GM18517 (cell line): ENCODE measurements around the gene ATP5ME.
"Not testable (repeated sequence)": the region's sequence is repeated elsewhere in the genome, so short reads cannot be mapped to it uniquely, and the experiment has no call there.

Experiments used
- ATAC-seq: cut with Tn5 transposase; IDR thresholded peaks from one replicate; pipeline ENCODE4 v1.9.1; 2021; ENCODE audit warnings: mild to moderate bottlenecking, moderate library complexity; ENCODE audit not compliant: unreplicated experiment

Gene ATP5ME

DNA sequence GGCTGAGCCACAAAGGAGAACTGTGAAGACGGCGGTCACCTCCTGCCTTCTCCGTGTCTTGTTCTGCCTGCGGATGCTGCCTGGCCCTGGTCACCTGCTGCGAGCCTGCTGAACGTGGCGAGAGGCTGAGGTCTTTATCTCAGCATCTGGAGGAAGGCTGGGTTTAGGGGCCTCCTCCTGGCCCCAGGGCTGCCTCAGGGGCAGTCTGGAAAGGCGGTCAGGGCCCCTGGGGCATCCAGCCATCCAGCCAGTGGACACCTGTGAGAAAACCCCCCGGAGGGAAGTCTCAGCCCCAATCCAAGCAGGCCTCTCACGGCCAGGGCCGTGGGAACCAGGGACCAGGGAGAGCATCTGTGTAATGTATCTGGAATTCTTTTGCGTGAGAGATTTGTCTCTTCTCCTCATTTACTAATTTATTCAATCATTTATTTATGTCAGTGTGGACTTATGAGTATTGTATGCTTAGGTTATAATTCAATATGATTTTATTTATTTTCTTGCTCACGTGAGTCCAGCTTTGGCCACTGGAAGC is 37.4 kb downstream of the ATP5ME start:
- no peak for ATAC-seq

- no peak for ATAC-seq
Observed at GRCh38 chr4:635851-636627, 38.0 kb downstream of the ATP5ME start.

DNA sequence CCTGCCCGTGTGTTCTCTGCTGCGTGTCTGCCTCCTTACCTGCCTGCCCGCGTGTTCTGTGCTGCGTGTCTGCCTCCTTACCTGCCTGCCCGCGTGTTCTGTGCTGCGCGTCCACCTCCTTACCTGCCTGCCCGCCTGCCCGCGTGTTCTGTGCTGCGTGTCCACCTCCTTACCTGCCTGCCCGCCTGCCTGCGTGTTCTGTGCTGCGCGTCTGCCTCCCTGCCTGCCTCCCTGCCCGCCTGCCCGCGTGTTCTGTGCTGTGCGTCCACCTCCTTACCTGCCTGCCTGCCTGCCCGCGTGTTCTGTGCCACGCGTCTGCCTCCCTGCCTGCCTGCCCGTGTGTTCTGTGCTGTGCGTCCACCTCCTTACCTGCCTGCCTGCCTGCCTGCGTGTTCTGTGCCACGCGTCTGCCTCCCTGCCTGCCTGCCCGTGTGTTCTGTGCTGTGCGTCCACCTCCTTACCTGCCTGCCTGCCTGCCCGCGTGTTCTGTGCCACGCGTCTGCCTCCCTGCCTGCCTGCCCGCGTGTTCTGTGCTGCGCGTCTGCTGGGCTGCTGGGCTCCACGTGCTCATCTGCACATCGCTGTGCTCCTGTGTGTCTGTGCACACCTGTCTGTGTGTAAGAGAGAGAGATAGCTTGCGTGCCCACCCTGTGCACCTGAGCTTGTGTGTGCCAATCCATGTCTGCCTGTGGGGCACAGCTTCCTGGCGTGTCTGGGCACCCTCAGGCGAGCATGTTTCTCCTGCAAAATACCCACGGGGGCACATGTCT is 38.8 kb downstream of the ATP5ME start:
- ATAC-seq = not testable (repeated sequence)

- no peak for ATAC-seq
Observed at GRCh38 chr4:634599-634985, 39.5 kb downstream of the ATP5ME start.

DNA sequence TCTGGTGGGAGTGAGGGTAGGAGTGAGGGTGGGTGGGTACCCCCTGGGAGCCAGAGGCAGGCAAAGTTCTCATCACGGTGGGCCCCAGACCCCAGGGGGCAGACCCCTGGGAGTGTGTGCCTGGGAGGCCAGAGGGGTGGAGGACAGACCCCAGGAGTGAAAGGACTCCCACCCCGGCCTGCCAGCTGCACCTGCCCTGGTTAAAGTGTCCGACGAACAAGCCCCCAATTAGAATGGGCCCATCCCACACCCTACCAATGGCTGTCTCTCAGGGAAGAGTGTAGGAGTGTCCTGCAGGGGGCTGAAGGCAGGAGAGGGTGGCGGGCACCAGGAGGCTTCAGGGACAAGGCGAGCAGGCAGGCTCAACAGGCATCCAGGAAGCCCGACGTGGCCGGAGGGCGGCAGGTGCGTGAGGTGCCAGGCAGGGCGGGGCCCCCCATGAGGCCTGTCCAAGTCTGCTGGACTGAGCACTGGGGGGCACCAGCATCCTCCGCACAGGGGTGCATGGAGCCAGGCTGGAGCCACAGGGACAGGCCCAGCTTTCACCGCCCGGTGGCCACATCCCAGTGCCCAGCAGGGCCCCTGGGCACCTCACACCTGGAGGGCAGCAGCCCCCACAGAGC is 40.0 kb downstream of the ATP5ME start:
- ATAC-seq = no peak

DNA sequence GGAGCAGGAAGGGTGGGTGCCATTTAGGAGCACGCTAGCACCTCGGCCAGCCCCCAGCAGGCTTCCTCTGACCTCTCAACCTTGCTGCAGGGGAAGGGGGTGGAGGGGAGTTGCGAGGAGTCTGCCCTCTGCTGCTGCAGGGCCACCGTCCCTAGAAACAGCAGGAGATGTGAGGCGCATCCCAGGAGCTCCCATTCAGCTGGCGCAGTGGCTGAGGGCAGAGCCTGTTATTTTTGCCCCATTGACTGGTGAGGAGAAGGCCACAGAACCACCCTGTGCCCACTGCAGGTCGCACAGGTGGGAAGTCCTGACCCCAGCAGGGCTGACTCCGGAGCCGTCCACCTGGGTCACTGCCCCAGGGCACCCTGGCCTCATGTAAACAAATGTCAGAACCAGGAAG is 40.7 kb downstream of the ATP5ME start:
- ATAC-seq = no peak

DNA sequence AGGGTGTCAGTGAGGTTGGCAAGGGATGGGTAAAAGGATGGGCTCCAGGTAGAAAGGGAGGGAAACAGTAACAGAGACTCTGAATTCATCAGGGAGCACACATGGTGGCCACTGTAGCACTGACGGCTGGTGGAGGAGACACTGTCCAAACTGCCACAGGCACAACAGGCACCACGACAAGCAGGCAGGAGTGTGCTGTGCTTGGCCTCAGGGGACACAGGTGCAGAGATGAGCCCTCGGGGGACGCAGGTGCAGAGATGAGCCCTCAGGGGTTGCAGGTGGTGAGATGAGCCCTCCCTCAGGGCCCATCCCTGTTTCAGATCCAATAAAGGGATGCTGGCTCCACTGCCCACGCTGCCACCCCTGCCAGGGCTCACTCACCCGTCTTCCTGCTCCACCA is 41.1 kb downstream of the ATP5ME start:
- no peak for ATAC-seq

DNA sequence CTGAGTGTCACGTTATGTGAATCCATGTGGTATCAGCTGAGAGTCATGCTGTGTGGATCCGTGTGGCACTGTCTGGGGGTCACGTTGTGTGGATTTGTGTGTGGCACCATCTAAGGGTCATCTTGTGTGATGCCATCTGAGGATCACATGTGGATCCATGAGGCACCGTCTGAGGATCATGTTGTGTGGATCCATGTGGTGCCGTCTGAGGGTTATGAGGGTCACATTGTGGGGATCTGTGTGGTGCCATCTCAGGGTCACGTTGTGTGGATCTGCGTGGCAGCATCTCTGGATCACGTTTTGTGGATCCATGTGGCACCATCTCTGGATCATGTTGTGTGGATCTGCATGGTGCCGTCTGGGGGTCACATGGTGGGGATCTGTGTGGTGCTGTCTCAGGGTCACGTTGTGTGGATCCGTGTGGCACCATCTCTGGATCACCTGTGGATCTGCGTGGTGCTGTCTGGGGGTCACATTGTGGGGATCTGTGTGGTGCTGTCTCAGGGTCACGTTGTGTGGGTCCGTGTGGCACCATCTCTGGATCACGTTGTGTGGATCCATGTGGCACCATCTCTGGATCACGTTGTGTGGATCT is 41.8 kb downstream of the ATP5ME start:
- ATAC-seq = no peak

- ATAC-seq = no peak
Observed at GRCh38 chr4:630656-631055, 43.4 kb downstream of the ATP5ME start.

GRCh38 chr4:629915-630641 is 44.0 kb downstream of the ATP5ME start:
- ATAC-seq = no peak

DNA sequence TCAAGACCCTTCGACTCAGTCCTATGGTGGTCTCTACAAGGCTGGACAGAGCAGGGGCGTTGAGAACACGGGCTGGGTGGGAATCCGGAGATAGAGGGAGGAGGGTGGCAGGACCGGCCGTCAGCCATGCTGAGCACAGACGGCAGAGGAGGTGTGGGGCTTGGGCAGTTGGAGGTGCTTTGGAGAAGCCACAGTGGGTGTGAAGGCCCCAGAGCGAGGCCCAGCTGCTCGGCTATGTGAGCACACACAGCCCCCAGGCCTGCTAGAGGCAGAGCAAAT is 44.5 kb downstream of the ATP5ME start:
- no peak for ATAC-seq

GRCh38 chr4:628821-629635 is 45.0 kb downstream of the ATP5ME start:
- ATAC-seq = no peak

- ATAC-seq = no peak
Observed at GRCh38 chr4:628311-628741, 45.8 kb downstream of the ATP5ME start.

DNA sequence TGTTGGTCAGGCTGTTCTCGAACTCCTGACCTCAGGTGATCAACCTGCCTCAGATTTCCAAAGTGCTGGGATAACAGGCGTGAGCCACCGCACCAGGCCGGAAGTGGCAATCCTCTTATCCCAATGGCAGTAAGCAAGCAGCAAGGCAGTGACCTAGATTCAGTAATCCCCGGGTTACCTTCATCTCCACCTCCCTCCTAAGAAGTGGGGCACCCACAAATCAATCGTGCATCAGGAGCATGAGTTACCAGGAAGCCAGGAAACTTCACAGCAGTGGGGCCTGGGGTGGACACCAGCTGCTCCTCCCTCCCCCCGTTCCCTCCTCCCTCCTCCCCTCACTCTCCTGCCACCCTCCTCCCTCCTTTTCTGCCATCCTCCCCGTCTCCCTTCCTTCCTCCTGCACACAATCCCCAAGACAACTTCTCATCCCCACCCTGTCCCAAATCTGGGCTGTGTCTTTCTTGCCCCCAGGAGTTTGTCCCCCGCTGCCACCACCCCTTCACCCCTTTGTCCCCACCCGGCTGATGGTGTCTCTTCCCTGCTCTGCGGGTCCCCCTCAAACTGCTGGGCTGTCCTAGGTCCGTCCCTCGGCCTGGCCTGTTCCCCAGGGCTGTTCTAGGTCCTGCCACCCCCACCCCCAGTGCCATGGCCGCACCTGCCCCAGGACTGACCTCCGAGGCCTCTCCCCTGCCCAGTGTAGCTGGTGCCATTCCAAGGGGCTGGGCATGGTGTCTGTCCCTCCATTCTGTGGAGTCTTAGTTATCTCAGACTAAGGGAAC is 46.5 kb downstream of the ATP5ME start:
- ATAC-seq = no peak

DNA sequence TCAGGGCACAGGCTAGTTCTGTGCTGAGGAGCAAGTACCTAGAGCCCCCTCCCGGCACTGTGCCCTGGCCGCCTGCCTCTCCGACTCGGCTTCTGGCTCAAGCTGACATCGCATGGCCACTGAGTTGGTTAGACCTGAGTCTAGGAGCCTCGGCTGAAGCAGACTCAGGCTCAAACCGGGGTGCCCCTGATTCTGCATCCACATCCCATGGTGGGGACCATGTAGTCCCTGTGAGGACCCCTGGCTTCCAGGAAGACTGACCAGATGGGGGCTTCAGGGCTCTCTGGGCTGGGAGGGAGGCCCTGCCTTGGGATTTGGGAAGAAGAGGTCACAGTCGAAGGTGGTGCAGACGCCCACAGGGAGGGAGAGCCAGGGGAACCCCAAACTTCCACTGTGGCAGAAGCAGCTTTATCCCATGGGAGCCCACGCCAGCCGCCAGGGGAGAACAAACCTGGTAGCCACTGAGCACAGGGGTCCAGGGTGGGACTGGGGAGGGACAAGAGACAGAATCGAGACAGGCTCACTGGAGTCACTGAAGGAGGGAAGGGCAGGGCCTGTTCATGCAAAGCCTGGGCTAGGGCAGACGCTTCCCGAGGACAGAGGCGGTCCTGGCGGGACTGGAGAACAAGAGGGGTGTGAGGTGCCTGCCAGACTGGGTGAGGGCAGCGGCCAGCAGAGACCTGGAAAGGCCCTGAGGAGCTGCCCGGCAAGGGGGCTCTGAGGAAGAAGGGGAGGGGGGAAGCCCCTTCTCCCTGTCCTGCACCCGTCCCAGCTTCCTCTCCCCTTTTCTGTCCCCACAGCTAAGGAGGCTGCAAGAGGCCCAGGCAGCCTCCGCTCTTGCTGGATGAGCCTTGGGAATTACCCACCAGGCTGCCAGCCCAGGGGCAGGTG is 47.6 kb downstream of the ATP5ME start:
- no peak for ATAC-seq

GRCh38 chr4:625631-626161 is 48.4 kb downstream of the ATP5ME start:
- ATAC-seq = no peak

DNA sequence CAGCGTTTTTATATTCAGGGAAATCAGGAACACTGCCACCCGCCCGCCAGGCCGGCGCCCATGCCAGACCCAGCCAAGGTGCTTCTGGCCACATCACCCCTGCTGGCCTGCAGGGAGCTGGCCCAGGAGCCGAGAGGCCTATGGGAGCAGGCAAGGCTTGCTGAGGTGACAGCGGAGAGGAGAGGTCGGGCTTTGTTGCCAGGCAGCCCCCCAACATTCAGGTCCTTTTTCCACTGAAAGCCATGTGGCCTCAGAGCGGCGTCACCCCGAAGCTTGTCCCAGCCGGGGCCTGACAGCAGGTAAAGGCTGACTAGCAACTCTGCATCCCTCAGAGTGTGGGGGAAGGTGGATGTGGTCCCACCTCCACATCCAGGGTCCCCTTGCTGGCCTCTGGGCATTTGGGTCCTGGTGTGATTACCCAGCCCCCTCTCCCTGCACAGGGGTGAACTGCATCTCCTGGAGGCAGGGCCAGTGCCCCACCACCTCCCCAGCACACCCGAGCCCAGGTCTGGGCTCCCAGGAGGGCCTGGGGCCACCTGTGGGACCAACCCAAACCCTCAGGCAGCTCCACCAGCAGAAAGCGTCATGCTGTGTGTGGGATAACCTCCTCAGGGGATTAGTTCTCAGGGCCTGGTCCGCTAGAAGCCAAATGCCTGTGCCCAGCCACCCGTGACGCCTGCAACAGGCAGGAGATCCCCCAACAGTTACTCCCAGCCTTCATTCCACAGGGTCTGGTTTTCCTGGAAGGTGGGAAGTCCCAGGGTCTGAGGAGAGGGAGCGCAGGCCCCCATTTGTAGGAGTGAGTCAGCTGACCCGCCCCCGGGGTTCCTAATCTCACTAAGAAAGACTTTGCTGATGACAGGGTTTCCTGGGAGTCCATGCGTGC is 49.1 kb downstream of the ATP5ME start, which contains the start of gene PDE6B:
PDE6B (plus strand) TSS at position 869 of the 886 bp plus-strand sequence. CDS start 54 bp downstream, outside the sequence.
- ATAC-seq = no peak
